Right ventricle myocardium inferior (tissue), 1 donor: Measurements from ENCODE around the gene KCNJ12. TPM values are rescaled to one million over a fixed set of nuclear protein-coding genes. Genes with fewer than 3 reads are reported as not detected.
"Not testable (repeated sequence)": the region's sequence is repeated elsewhere in the genome, so short reads cannot be mapped to it uniquely, and the experiment has no call there.

Source experiments
- ATAC-seq: fragments of 200-7000 bp; cut with Tn5 transposase; one replicate; pipeline ENCODE4 v1.9.1; 2020; ENCODE audit warnings: mild to moderate bottlenecking, moderate library complexity
- DNase-seq: peaks from one replicate; pipeline ENCODE4 v3.0.0; 2021; ENCODE audit errors: missing footprints
- intact Hi-C: fragments of 100-400 bp; cut with DNase I; formaldehyde crosslinking; loops from one replicate; pipeline ENCODE4 v1.11.0; 2022
- total RNA-seq: library from RNA; stranded (reverse); fragmentation: NEBNext Ultra II Directional; extraction: Animal tissue kit (Norgen Biotek cat#: 25700); gene quantifications from one replicate; pipeline ENCODE4 v1.2.1, GENCODE V29; 2021
- donor health status: DM: no; HTN: yes; CAD: no; lungs with severe emphysema.

KCNJ12 gene
- total RNA-seq, 1 donor from 2014 or later, result 12.6 TPM

DNA sequence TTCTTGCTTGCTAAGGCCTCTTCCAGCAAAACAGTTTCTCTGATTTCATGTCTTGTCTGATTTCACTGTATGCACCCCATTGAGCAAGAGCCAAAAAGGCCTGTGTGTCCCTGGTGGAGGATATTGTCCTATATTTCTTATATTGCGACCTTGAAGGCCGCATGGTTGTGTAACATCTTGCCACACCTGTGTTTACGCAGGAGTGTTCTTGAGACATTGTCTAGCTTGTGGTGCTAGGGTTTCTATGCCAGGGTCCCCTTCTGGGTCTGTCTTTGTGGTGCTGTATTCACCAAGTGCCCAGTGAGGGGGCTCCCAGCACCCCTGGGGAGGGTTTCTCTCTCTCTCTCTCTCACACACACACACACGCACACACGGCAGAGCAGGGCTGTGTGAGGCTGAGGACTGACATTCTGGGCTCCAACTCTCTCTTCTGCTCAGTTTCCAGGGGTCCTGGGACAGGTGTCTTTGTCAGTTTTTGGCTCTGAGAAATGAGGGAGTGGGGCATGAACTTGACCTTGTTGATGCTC is 35.6 kb downstream of the KCNJ12 start:
- intact Hi-C loops, ATAC-seq: not testable (repeated sequence)
- peak; percentile 31 for DNase-seq

- peak; percentile 55 for DNase-seq
- ATAC-seq, intact Hi-C loops: not testable (repeated sequence)
Measured at GRCh38 chr17:21412207-21412681, 36.1 kb downstream of the KCNJ12 start.

DNA sequence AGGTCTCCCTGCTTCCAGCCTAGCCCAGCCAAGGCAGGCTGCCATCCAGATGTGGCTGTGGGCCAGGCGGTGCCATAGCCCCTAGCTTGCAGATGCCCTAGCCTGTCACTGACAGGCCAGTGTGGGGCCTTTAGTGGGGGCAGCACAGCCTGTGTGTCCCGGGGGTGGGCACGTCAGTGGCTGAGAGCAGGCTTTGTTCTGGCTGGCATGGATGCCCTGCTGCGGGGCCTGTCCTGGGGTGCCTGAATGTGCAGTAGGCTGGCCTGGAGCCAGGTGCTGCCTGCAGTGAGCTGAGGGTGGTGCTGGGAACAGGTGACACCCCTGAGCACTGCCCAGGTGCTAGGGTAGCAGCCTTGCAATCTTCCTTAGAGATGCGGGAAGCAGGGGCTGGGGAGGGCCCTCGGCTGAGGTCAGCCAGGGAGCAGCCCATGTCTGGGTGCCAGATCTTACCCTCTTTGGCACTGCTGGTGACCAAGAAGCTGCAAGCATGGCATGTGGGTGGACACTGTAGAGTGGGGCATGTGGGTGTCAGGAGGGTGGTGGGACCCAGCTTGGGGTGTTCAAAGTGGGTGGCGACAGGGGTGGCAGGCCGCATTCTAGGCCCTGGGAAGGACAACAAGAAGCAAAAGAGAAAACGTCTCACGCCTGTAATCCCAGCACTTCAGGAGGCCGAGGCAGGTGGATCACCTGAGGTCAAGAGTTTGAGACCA is 37.6 kb downstream of the KCNJ12 start:
- DNase-seq, intact Hi-C loops, ATAC-seq: not testable (repeated sequence)

- DNase-seq, ATAC-seq, intact Hi-C loops: not testable (repeated sequence)
Measured at GRCh38 chr17:21414616-21415015, 38.5 kb downstream of the KCNJ12 start.

- ATAC-seq, result not testable (repeated sequence)
- peak; percentile 58 for DNase-seq
Measured at GRCh38 chr17:21415166-21415990, 39.2 kb downstream of the KCNJ12 start.

DNA sequence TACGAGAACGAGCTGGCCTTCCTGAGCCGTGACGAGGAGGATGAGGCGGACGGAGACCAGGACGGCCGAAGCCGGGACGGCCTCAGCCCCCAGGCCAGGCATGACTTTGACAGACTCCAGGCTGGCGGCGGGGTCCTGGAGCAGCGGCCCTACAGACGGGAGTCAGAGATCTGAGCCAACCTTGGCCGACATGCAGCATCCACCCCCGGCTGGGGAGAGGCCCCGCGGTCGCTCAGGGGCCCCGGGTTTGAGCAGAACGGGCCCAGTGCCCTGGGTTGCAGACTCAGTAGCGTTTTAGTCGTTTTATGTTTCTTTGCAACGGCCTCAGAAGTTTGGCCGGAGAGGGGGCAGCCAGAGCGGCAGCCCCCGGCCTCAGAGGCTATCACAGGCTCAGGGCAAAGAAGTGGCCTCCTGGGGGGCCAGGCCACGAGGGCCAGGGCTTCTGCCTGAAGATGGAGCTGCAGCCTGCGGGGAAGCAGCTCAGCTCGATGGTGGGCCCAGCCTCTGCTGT is 40.4 kb downstream of the KCNJ12 start:
- ATAC-seq, intact Hi-C loops, DNase-seq: not testable (repeated sequence)

More at GRCh38 chr17:21415166-21415990, 39.2 kb downstream of the KCNJ12 start:
- intact Hi-C loops, result not testable (repeated sequence)

DNA sequence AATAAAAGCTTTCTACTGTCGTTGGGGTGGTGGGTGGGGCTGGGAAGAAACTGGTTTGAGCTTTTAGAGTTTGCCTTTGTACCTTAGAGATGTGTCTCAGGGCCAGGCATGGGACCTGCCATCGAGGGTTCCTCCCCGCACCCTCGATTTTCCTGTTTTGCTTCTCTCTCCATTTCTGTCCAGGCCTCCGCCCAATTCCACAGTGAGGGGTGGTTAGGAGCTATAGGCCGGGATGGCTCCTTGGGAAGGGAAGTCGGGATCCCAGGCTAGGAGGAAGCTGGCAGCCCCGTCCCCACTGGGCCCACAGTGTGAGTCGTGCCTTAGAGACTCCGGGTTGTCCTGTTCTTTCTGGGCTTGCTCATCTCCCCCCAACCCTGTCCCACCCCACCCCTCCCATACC is 41.2 kb downstream of the KCNJ12 start:
- intact Hi-C loops, DNase-seq, ATAC-seq: not testable (repeated sequence)

DNA sequence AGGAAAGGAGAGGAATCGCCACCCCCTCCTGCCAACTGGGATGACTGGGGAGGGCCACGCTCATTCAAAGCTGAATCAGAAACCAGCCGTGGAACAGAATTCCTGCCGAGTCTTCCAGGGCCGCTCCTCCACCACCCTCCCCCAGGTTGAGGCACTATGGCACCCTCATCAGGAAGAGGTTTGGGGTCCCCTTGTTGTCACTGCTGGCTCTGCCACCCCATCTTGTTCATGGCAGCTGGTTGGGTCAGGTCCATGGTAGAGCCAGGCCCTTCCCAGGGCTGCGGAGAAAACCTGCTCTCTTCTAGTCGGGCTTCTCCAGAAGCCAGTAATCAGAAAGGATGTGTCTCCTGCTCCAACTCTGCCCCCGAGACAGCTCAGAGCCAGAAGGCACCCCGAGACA is 41.8 kb downstream of the KCNJ12 start:
- ATAC-seq (no peak), DNase-seq (no peak)
- intact Hi-C loops, result no loop called here

GRCh38 chr17:21418446-21419298 is 42.5 kb downstream of the KCNJ12 start:
- no peak for ATAC-seq
- intact Hi-C loops, result no loop called here
- DNase-seq, result no peak

GRCh38 chr17:21419299-21420239 is 43.4 kb downstream of the KCNJ12 start:
- intact Hi-C loops, result no loop called here
- DNase-seq (no peak), ATAC-seq (peak; percentile 29)

- intact Hi-C loops, ATAC-seq, DNase-seq: not testable (repeated sequence)
Measured at GRCh38 chr17:21420503-21421090, 44.4 kb downstream of the KCNJ12 start.

GRCh38 chr17:21421421-21422310 is 45.5 kb downstream of the KCNJ12 start:
- intact Hi-C loops, ATAC-seq, DNase-seq: not testable (repeated sequence)

DNA sequence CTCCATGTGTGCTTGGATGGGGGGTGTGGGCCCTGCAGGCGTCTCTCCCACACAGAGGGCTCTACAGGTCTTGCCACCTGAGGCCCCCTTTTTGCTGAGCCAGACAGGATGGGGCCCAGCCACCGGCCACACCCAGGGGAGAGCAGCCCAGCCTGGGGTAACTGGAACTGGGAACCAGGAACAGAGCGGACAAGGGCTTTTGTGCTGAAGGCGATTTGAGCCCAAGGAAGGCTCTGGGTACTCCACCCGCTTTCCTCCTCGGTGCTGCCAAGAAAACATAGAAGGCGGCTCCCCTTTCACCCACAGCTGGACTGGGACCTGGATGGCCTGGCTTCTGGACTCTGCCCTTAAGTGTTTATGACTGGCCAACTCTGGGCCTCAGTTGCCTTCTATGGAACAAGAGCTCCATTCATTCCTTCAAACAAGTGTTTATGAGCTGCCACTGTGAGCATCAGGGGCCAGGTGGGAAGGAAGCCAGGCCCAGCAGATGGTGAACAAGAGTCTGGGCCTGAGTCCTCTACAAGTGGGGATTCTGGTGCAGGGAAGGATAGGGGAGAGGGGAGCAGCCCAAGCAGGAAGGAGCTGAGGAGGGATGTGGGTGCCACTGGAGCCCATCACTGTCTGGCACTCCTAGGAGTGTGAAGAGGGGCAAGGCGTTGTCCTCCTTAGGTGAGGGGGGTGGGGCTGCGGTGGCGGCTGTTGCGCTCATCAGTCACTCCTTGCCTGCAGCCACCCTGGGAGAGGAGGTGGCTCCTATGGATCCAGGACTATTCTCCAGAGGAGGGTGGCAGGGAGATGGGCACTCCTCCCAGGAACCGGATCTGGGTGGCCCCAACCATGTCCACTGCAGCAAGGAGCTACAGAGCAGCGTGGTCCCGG is 46.4 kb downstream of the KCNJ12 start:
- DNase-seq, result not testable (repeated sequence)

DNA sequence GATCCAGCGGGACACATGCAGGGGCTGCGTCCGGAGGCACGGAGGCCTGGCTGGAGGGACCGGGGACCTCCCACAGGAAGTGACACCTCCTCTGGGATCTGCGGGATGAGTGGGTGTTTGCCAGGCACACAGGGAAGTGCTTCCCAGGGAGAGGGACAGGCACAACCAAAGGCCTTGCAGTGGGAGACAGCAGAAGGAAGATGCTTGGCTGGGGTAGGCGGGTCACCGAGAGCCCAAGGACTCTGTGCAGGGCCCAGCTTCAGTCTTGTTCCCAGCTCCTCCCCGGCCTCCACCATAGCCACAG is 47.0 kb downstream of the KCNJ12 start:
- intact Hi-C loops, DNase-seq: not testable (repeated sequence)
- ATAC-seq, result peak; percentile 24

More for the DNA sequence above, 46.4 kb downstream of the KCNJ12 start:
- intact Hi-C loops, result not testable (repeated sequence)
- ATAC-seq, result peak; percentile 35

GRCh38 chr17:21424697-21425096 is 48.5 kb downstream of the KCNJ12 start:
- ATAC-seq, DNase-seq, intact Hi-C loops: not testable (repeated sequence)
